ENCODE results near the gene COPG1.

Gene COPG1

GRCh38 chr3:129325383-129325782 lies 76.0 kb downstream of the COPG1 start:
- DNase-seq (ENCODE audit: extremely low spot score, insufficient read length, low read depth): no peak
- no peak for FAIRE-seq

- no peak for DNase-seq (ENCODE audit: extremely low spot score, insufficient read length, low read depth)
- no peak for FAIRE-seq
Measured at GRCh38 chr3:129326138-129326537, 76.7 kb downstream of the COPG1 start.

DNA sequence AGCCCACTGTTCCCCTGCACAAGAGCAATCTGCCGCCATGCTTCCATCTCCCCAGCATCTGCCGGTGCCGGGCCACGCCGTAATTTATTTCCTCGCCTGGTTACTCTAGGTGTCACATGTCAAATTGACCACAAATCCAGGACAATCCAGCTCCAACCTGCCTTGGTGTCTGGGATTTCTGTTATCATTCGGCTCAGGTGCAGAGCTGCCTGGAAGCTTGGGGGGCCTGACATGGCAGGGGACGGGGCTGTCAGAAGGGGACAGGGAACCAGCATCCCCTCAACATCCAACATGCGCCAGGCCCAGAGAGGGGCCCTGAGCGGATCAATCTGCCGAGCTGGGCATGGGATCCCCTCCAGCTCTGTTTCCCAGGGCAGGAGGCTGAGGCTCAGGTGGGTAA lies 77.2 kb downstream of the COPG1 start:
- DNase-seq (ENCODE audit: extremely low spot score, insufficient read length, low read depth) (no peak), FAIRE-seq (no peak)

All from GM18507 (cell line).